Measurements from ENCODE around the gene LRRFIP2.

DNA sequence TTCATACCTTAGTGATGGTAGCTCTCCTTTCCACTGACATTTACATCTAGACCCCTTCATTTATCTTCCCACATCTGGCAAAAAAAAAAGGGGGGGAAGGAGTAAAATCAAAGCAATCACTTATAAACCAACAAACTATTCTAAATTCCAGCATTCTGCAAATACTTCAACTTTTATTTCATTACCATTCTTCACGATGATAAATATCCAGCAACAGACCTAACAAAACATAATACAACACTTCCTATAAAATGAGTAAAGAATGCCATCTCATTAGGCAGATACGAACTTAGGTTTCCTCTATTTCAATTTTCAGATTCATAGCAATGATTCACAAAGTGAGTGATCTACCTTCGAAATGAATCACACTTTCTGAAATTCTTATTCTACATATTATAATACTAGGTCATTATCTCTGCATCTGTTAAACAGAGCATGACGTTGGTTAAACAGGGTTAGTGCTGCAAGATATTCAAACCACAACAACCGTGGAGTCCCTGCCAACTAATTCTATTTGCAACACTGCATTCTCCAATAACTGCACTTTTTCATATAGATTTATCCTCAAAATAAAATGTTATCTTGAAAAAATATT lies at the start of gene LRRFIP2:
- TF ChIP-seq CTCF (IDR thresholded peaks at IDR 0.05) (no peak), POLR2A (IDR thresholded peaks at IDR 0.05) (no peak)
